ENCODE measurements around the gene TSBP1. TPM values are rescaled to one million over a fixed set of nuclear protein-coding genes. Genes with fewer than 3 reads are reported as not detected.

The TSBP1 gene
- total RNA-seq, 2 donors from 2014 or later, result not detected

- H3K9me3 ChIP-seq, result no peaks in the 10 kb centered on the region
- H3K27me3 ChIP-seq, result peaks cover 0 to 3% of the 10 kb centered on the region in 2 donors
- no peaks in the 10 kb centered on the region for H3K36me3 ChIP-seq
- TF ChIP-seq, protein P1, sequence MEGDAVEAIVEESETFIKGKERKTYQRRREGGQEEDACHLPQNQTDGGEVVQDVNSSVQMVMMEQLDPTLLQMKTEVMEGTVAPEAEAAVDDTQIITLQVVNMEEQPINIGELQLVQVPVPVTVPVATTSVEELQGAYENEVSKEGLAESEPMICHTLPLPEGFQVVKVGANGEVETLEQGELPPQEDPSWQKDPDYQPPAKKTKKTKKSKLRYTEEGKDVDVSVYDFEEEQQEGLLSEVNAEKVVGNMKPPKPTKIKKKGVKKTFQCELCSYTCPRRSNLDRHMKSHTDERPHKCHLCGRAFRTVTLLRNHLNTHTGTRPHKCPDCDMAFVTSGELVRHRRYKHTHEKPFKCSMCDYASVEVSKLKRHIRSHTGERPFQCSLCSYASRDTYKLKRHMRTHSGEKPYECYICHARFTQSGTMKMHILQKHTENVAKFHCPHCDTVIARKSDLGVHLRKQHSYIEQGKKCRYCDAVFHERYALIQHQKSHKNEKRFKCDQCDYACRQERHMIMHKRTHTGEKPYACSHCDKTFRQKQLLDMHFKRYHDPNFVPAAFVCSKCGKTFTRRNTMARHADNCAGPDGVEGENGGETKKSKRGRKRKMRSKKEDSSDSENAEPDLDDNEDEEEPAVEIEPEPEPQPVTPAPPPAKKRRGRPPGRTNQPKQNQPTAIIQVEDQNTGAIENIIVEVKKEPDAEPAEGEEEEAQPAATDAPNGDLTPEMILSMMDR (IDR thresholded peaks at IDR 0.05), result no peak
- H3K4me3 ChIP-seq, result no peak overlapping the region
- H3K4me1 ChIP-seq, result peaks cover 0 to 3% of the 10 kb centered on the region in 2 donors
- no peak for DNase-seq (ENCODE audit: low spot score)
- no peak overlapping the region for H3K27ac ChIP-seq
Measured at GRCh38 chr6:32410906-32411305, 39.2 kb upstream of the TSBP1 start.

DNA sequence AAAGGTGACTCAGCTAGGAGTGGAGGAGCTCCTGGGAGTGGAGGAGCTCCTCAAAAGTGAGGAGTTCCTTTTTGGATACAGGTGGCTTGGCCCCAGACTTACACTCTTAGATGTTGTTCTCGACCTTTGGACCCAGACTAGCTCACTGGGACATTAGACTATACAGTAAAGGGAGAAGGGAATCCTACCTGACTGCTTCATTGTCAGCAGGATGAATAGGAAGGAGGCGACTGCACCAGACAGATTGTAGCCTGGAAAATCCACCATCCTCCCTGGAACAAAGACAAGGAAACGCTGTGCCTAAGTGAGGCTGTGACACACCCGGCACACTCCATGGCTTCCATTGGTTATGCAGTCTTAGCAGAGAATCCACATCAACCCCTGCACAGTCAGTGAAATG lies 35.2 kb upstream of the TSBP1 start, which contains the start of gene BTNL2:
Gene BTNL2 (minus strand): TSS at position 325 of the 400 bp plus-strand sequence. CDS start 58 bp downstream, at position 267.
- TF ChIP-seq, protein P1 (IDR thresholded peaks at IDR 0.05), result no peak
- Histone ChIP-seq H3K4me3 (no peak within 1 kb of the TSS), H3K4me1 (no peaks in the 10 kb centered on the region), H3K27ac (no peak within 1 kb of the TSS), H3K27me3 (no peaks in the 10 kb centered on the region), H3K9me3 (no peaks in the 10 kb centered on the region), H3K36me3 (no peaks in the 10 kb centered on the region)
- no peak for DNase-seq (ENCODE audit: low spot score)

DNA sequence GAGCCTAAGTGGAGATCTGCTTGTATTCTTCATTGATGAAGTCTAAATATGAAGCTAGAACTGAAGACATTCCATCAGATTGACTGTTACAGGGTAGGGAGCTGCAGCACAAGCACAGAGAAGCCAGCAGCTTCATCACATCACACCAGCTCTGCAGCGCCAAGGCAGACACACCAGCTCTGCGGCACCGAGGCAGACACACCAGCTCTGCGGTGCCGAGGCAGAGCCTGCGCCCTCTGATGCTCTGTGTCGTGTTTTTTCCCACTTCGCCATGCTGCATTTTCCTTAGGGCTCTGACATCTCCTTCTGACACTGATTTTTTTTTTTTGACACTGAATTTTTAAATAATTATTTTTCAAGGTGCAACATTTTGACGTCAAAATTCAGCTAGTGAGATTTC lies 34.5 kb upstream of the TSBP1 start:
- Histone ChIP-seq H3K9me3 (no peaks in the 10 kb centered on the region), H3K27ac (no peak overlapping the region), H3K27me3 (no peaks in the 10 kb centered on the region), H3K4me1 (no peaks in the 10 kb centered on the region), H3K4me3 (no peak overlapping the region), H3K36me3 (no peaks in the 10 kb centered on the region)
- TF ChIP-seq, protein P1 (IDR thresholded peaks at IDR 0.05), result no peak
- no peak for DNase-seq (ENCODE audit: low spot score)

DNA sequence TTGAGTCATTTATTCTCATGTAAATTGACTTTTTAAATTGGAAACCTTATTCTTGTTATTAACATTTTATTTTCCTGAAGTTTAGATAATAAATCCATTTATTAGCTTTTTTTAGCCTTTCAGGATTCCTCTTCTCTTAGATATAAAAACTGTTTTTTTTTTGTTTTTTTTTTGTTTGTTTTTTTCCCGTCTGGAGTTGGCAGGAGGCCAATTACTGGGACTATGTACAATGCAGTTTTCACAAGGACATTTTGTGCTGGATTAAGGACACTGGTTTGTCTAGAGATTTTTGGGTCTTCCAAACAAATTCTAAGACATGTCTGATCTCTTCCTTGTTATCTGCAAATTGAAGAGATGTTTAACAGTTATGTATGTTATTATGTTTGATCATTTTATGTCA lies 34.0 kb upstream of the TSBP1 start:
- no peaks in the 10 kb centered on the region for H3K4me1 ChIP-seq
- H3K27ac ChIP-seq, result no peak overlapping the region
- H3K9me3 ChIP-seq, result no peaks in the 10 kb centered on the region
- H3K4me3 ChIP-seq, result no peak overlapping the region
- H3K27me3 ChIP-seq, result no peaks in the 10 kb centered on the region
- TF ChIP-seq, protein P1 (IDR thresholded peaks at IDR 0.05), result no peak
- H3K36me3 ChIP-seq, result no peaks in the 10 kb centered on the region
- DNase-seq (ENCODE audit: low spot score), result no peak

- TF ChIP-seq, protein P1 (IDR thresholded peaks at IDR 0.05), result no peak
- no peaks in the 10 kb centered on the region for H3K27me3 ChIP-seq
- no peak for DNase-seq (ENCODE audit: low spot score)
- H3K9me3 ChIP-seq, result no peaks in the 10 kb centered on the region
- H3K36me3 ChIP-seq, result no peaks in the 10 kb centered on the region
- H3K4me3 ChIP-seq, result no peak overlapping the region
- H3K4me1 ChIP-seq, result no peaks in the 10 kb centered on the region
- H3K27ac ChIP-seq, result no peak overlapping the region
Measured at GRCh38 chr6:32402812-32403211, 31.1 kb upstream of the TSBP1 start.

GRCh38 chr6:32401284-32401963 lies 29.7 kb upstream of the TSBP1 start:
- Histone ChIP-seq H3K36me3 (no peaks in the 10 kb centered on the region), H3K9me3 (no peaks in the 10 kb centered on the region), H3K27me3 (no peaks in the 10 kb centered on the region), H3K4me3 (no peak overlapping the region), H3K4me1 (no peaks in the 10 kb centered on the region), H3K27ac (no peak overlapping the region)
- TF ChIP-seq, protein P1 (IDR thresholded peaks at IDR 0.05), result no peak
- DNase-seq (ENCODE audit: low spot score), result no peak

All from right atrium auricular region (tissue), 2 donors.